GM12878 (cell line): ENCODE results near the gene BRAT1. TPM values are rescaled to one million over a fixed set of nuclear protein-coding genes. Genes with fewer than 3 reads are reported as not detected.

Experiments
- ATAC-seq: fragments of 200-7000 bp; cut with Tn5 transposase; 3 replicates; pipeline ENCODE4 v1.9.1; 2020; ENCODE audit warnings: mild to moderate bottlenecking, moderate library complexity
- BruUV-seq: library from RNA; stranded (reverse); fragments of 400-500 nt; replicated peaks from 2 replicates; lab custom pipeline; 2021; lab: Mats Ljungman, UMichigan
- CTCF ChIA-PET: fragments of 300-600 bp; sonication (Branson Sonifier 250); formaldehyde crosslinking; extraction: SDS; loops from one replicate; lab custom pipeline; 2021; ENCODE audit warnings: inconsistent platforms; lab: Yijun Ruan, JAX
- POLR2A ChIA-PET: fragments of 350-600 bp; formaldehyde crosslinking; extraction: SDS; loops from one replicate; lab custom pipeline; 2021; ENCODE audit warnings: inconsistent platforms; lab: Charles Lee
- RAD21 ChIA-PET: fragments of 300-600 bp; sonication (Branson Sonifier 250); formaldehyde crosslinking; loops from one replicate; lab custom pipeline; 2023; ENCODE audit warnings: antibody characterized with exemption; ENCODE audit not compliant: unreplicated experiment; lab: Charles Lee
- SMC1A ChIA-PET: fragments of 300-600 bp; sonication (Branson Sonifier 250); formaldehyde crosslinking; loops from one replicate; lab custom pipeline; 2023; ENCODE audit not compliant: unreplicated experiment, uncharacterized antibody; lab: Charles Lee
- DNase-seq: peaks from one replicate; pipeline ENCODE4 v3.0.0-alpha.2; 2011; ENCODE audit warnings: low read depth, low spot score
- FAIRE-seq: peaks from 3 replicates; lab custom pipeline; 2011; peaks lifted over from hg19 to GRCh38; lab: Jason Lieb, UNC
- H2AFZ ChIP-seq: 2 replicates; pipeline ENCODE4 v1.6.0; 2011; ENCODE audit warnings: low read depth, low read length, control low read depth; ENCODE audit not compliant: control insufficient read depth
- H3K27ac ChIP-seq: 2 replicates; pipeline ENCODE4 v1.5.1; 2011; ENCODE audit warnings: control low read depth; ENCODE audit not compliant: control insufficient read depth, insufficient read depth
- H3K27me3 ChIP-seq, 2 experiments: replicated peaks in 1 of 2; 2 replicates each; pipeline versions ENCODE4 v1.6.0 to v1.6.1; 2011; ENCODE audit warnings: low read length in 1 of 2; ENCODE audit not compliant: control insufficient read depth in 2 of 2, insufficient read depth in 2 of 2
- H3K36me3 ChIP-seq, 2 experiments: 2 replicates each; pipeline ENCODE4 v1.5.1; 2011; ENCODE audit warnings: low read length in 1 of 2; ENCODE audit not compliant: control insufficient read depth in 2 of 2, insufficient read depth in 2 of 2
- H3K4me1 ChIP-seq: 2 replicates; pipeline ENCODE4 v1.6.1; 2011; ENCODE audit warnings: mild to moderate bottlenecking, low read length, moderate library complexity, mixed read lengths; ENCODE audit not compliant: control insufficient read depth, insufficient read depth
- H3K4me2 ChIP-seq: 2 replicates; pipeline ENCODE4 v1.6.0; 2011; ENCODE audit warnings: control low read depth; ENCODE audit not compliant: control insufficient read depth, insufficient read depth
- H3K4me3 ChIP-seq: fragments of 200-600 bp; sonication (generic); 2 replicates; pipeline ENCODE4 v1.5.1; 2016
- H3K79me2 ChIP-seq: 2 replicates; pipeline ENCODE4 v1.6.0; 2011; ENCODE audit warnings: low read length; ENCODE audit not compliant: control insufficient read depth, insufficient read depth
- H3K9ac ChIP-seq: 2 replicates; pipeline ENCODE4 v1.8.0; 2011; ENCODE audit warnings: low read length, control low read depth, mixed read lengths; ENCODE audit not compliant: control insufficient read depth, insufficient read depth
- H3K9me3 ChIP-seq: replicated peaks from 3 replicates; pipeline ENCODE4 v1.5.1; 2011; ENCODE audit warnings: mild to moderate bottlenecking, low read length; ENCODE audit not compliant: control insufficient read depth, insufficient read depth
- H4K20me1 ChIP-seq: 2 replicates; pipeline ENCODE4 v1.6.0; 2011; ENCODE audit not compliant: control insufficient read depth, insufficient read depth
- BACH1 ChIP-seq: fragments of 450-650 bp; IDR thresholded peaks from 2 replicates; pipeline ENCODE4 v1.6.1; 2017; ENCODE audit warnings: mild to moderate bottlenecking, borderline replicate concordance
- PAX5 ChIP-seq: IDR thresholded peaks from 2 replicates; pipeline ENCODE4 v1.6.1; 2011; ENCODE audit warnings: low read depth, low read length, borderline replicate concordance
- RELB ChIP-seq: fragments of 450-650 bp; IDR thresholded peaks from 2 replicates; pipeline ENCODE4 v1.6.1; 2017; ENCODE audit warnings: low read depth, mild to moderate bottlenecking, moderate library complexity
- REST ChIP-seq: IDR thresholded peaks from 2 replicates; pipeline ENCODE4 v1.6.1; 2012; ENCODE audit warnings: mild to moderate bottlenecking, low read depth, low read length
- WGBS: methylation state at CpG from one replicate; pipeline ENCODE4 v1.1.6; 2016; ENCODE audit warnings: low lambda C conversion rate; ENCODE audit not compliant: insufficient replicate concordance, insufficient coverage; ENCODE audit errors: missing lambda C conversion rate; 5-methylcytosine and 5-hydroxymethylcytosine counted together
- in situ Hi-C: fragments of 300-500 bp; cut with MboI; formaldehyde crosslinking; loops from 9 replicates; pipeline ENCODE4 v1.14.3; 2018; ENCODE audit warnings: mixed read lengths
- intact Hi-C: fragments of 100-400 bp; cut with micrococcal nuclease; formaldehyde crosslinking; loops from one replicate; pipeline ENCODE4 v1.14.2; 2022; ENCODE audit not compliant: unreplicated experiment
- polyA plus RNA-seq, 11 experiments: library from polyadenylated mRNA; depleted of rRNA in 4 of 11; unstranded in 6 of 11; stranded (reverse) in 5 of 11; fragments of >200 nt; fragmentation: Nextera tagmentation in 4 of 11; fragmentation: Illumina TruSeq in 1 of 11; extraction: Ambion mirVana in 4 of 11; extraction: Trizol in 1 of 11; gene quantifications; 1 replicate in 1 of 11; 2 replicates in 10 of 11; pipeline versions ENCODE4 v1.2.1 to v1.2.3, GENCODE V29; 2011 to 2016; ENCODE audit warnings: inconsistent platforms in 2 of 11, missing spikeins in 2 of 11, low read depth in 1 of 11
- total RNA-seq, 4 experiments: library from RNA; depleted of rRNA in 3 of 4; stranded (reverse); fragments of >200 nt in 3 of 4; fragmentation: Illumina TruSeq in 1 of 4; extraction: Trizol in 1 of 4; gene quantifications; 2 replicates each; pipeline versions ENCODE4 v1.2.1 to v1.2.3, GENCODE V29; 2013 to 2021

The BRAT1 gene
- total and polyA plus RNA-seq, 10 of the 15 experiments (the other 5 are each of a cell fraction or from before 2014, with no cell fraction given) = 0.13 to 53.3 (median 16.0) TPM

- peaks cover 1 to 3% of the 10 kb centered on the region in 2 experiments; a peak in 2 of 4 replicates for H3K36me3 ChIP-seq
- H3K4me3 ChIP-seq = no peak overlapping the region
- 80% methylated on average over 24 of the region's 24 CpGs for WGBS
- H3K4me2 ChIP-seq = no peak overlapping the region
- intact Hi-C loops = no loop called here
- ChIA-PET RAD21 (no interaction called here), CTCF (no interaction called here), SMC1A (no interaction called here), POLR2A (interaction anchor here (0.8 kb wide), 1 partner anchor 23 kb away, joined by 5 read pairs; no protein-coding TSS in a partner anchor)
- no peak for ATAC-seq
- TF ChIP-seq REST = no peak
- TF ChIP-seq RELB = no peak
- no peak for TF ChIP-seq PAX5
- no peak for TF ChIP-seq BACH1
- no peaks in the 10 kb centered on the region for H3K9me3 ChIP-seq
- H3K27ac ChIP-seq = no peak overlapping the region
- H3K4me1 ChIP-seq = no peaks in the 10 kb centered on the region
- no peak overlapping the region for H3K9ac ChIP-seq
- FAIRE-seq = no peak
- in situ Hi-C loops = no loop called here
- H4K20me1 ChIP-seq = no peaks in the 10 kb centered on the region
- DNase-seq = no peak
- no TSS peak for BruUV-seq
- no peaks in the 10 kb centered on the region for H3K79me2 ChIP-seq
- H2AFZ ChIP-seq = no peak overlapping the region
- no peaks in the 10 kb centered on the region for H3K27me3 ChIP-seq
Observed at GRCh38 chr7:2586326-2587020, 31.1 kb upstream of the BRAT1 start.
